HepG2 (cell line): Measurements from ENCODE around the gene ASB16. TPM values are rescaled to one million over a fixed set of nuclear protein-coding genes. Genes with fewer than 3 reads are reported as not detected.

Experiments used
- FOXA3 ChIP-seq: IDR thresholded peaks from 2 replicates; pipeline ENCODE4 v1.6.1; 2016; ENCODE audit warnings: missing genetic modification reagents, missing compliant biosample characterization
- GMEB2 ChIP-seq: IDR thresholded peaks from 2 replicates; pipeline ENCODE4 v1.6.1; 2016; ENCODE audit warnings: missing biosample characterization, missing genetic modification reagents, low read depth
- GRHL1 ChIP-seq: sonication (generic); formaldehyde crosslinking; conservative IDR thresholded peaks from 2 replicates; pipeline ENCODE4 v1.8.0; 2022; ENCODE audit warnings: missing genetic modification reagents
- HNF1A ChIP-seq, 2 experiments: sonication (generic) in 1 of 2; formaldehyde crosslinking in 1 of 2; IDR thresholded peaks; 2 replicates each; pipeline versions ENCODE4 v1.4.0 to v1.6.1; 2016 to 2020; ENCODE audit warnings: borderline replicate concordance in 1 of 2, low read depth in 1 of 2, mild to moderate bottlenecking in 1 of 2, missing genetic modification reagents in 1 of 2
- HOXD1 ChIP-seq: sonication (generic); formaldehyde crosslinking; IDR thresholded peaks from 2 replicates; pipeline ENCODE4 v1.5.0; 2020; ENCODE audit warnings: missing genetic modification reagents
- ISX ChIP-seq: sonication (generic); formaldehyde crosslinking; conservative IDR thresholded peaks from 2 replicates; pipeline ENCODE4 v1.5.0; 2020; ENCODE audit warnings: missing genetic modification reagents
- JUND ChIP-seq: sonication (generic); formaldehyde crosslinking; IDR thresholded peaks from 2 replicates; pipeline ENCODE4 v1.8.0; 2022; ENCODE audit warnings: mild to moderate bottlenecking, missing genetic modification reagents
- LBX2 ChIP-seq: sonication (generic); formaldehyde crosslinking; IDR thresholded peaks from 2 replicates; pipeline ENCODE4 v1.5.0; 2020; ENCODE audit warnings: missing genetic modification reagents, mild to moderate bottlenecking, borderline replicate concordance
- MIXL1 ChIP-seq: IDR thresholded peaks from 2 replicates; pipeline ENCODE4 v1.6.1; 2016
- PLSCR1 ChIP-seq: sonication (generic); formaldehyde crosslinking; IDR thresholded peaks from 2 replicates; pipeline ENCODE4 v1.5.0; 2020; ENCODE audit warnings: missing genetic modification reagents, mild to moderate bottlenecking, borderline replicate concordance
- SAP130 ChIP-seq: IDR thresholded peaks from 2 replicates; pipeline ENCODE4 v1.6.1; 2016; ENCODE audit warnings: low read depth
- SNAI1 ChIP-seq: sonication (generic); formaldehyde crosslinking; IDR thresholded peaks from 2 replicates; pipeline ENCODE4 v1.5.0; 2020; ENCODE audit warnings: mild to moderate bottlenecking, missing genetic modification reagents, borderline replicate concordance
- TRAFD1 ChIP-seq: sonication (generic); formaldehyde crosslinking; IDR thresholded peaks from 2 replicates; pipeline ENCODE4 v1.5.1; 2020; ENCODE audit warnings: missing genetic modification reagents, mild to moderate bottlenecking, borderline replicate concordance
- ZMAT5 ChIP-seq: sonication (generic); formaldehyde crosslinking; IDR thresholded peaks from 2 replicates; pipeline ENCODE4 v1.5.0; 2020; ENCODE audit warnings: mild to moderate bottlenecking, low read depth, missing genetic modification reagents, borderline replicate concordance
- ZNF224 ChIP-seq: sonication (generic); formaldehyde crosslinking; IDR thresholded peaks from 2 replicates; pipeline ENCODE4 v1.5.0; 2020; ENCODE audit warnings: mild to moderate bottlenecking, missing genetic modification reagents
- ZNF264 ChIP-seq: sonication (generic); formaldehyde crosslinking; IDR thresholded peaks from 2 replicates; pipeline ENCODE4 v1.4.0; 2020; ENCODE audit warnings: missing genetic modification reagents
- ZNF3 ChIP-seq: IDR thresholded peaks from 2 replicates; pipeline ENCODE4 v1.7.0; 2017; ENCODE audit warnings: inconsistent platforms
- ZNF33B ChIP-seq: sonication (generic); formaldehyde crosslinking; IDR thresholded peaks from 2 replicates; pipeline ENCODE4 v1.5.1; 2020; ENCODE audit warnings: mild to moderate bottlenecking, missing genetic modification reagents
- polyA plus RNA-seq, 8 experiments: library from polyadenylated mRNA; depleted of rRNA in 3 of 8; stranded (reverse) in 7 of 8; unstranded in 1 of 8; fragments of >200 nt; fragmentation: Illumina TruSeq in 4 of 8; extraction: Trizol in 4 of 8; gene quantifications; 2 replicates each; pipeline versions ENCODE4 v1.2.1 to v1.2.3, GENCODE V29; 2011 to 2016; ENCODE audit warnings: low read depth in 4 of 8, missing spikeins in 1 of 8, mixed read lengths in 1 of 8; ENCODE audit not compliant: insufficient read depth in 1 of 8
- total RNA-seq, 5 experiments: library from RNA; depleted of rRNA; stranded (reverse); fragments of >200 nt; fragmentation: Illumina TruSeq; extraction: Trizol; gene quantifications; 2 replicates each; pipeline ENCODE4 v1.2.3, GENCODE V29; 2016; ENCODE audit warnings: low read depth in 1 of 5

The ASB16 gene
- total and polyA plus RNA-seq, 2 of the 13 experiments (the other 11 are each of a cell fraction or from before 2014, with no cell fraction given): 0.07 TPM; not detected in 1

GRCh38 chr17:44221084-44221861, 50.8 kb downstream of the ASB16 start (continued):
- TF ChIP-seq TRAFD1 (CRISPR knock-in tag) (no peak), ISX (CRISPR knock-in tag) (no peak), HNF1A (IDR thresholded peaks at IDR 0.05; ENCODE audit: low read depth) (no peak), HNF1A (CRISPR knock-in tag; IDR thresholded peaks at IDR 0.05; ENCODE audit: borderline replicate concordance) (no peak), GMEB2 (CRISPR knock-in tag) (no peak), SAP130 (CRISPR knock-in tag) (peak; percentile 61; the same call in 1 of the 2 replicates), SNAI1 (CRISPR knock-in tag) (no peak), ZNF264 (CRISPR knock-in tag) (no peak), FOXA3 (CRISPR knock-in tag) (peak; percentile 34; the same call in 1 of the 2 replicates), PLSCR1 (CRISPR knock-in tag) (no peak), JUND (CRISPR knock-in tag) (no peak), ZNF224 (CRISPR knock-in tag) (no peak), GRHL1 (CRISPR knock-in tag) (no peak), HOXD1 (no peak), ZNF33B (no peak), LBX2 (CRISPR knock-in tag) (0 out of 2 replicates have a peak, but pooled peaks have one; percentile 27), ZNF3 (CRISPR knock-in tag) (no peak), MIXL1 (CRISPR knock-in tag) (no peak), ZMAT5 (CRISPR knock-in tag) (no peak)
